Kidney glomerular epithelial cell (primary cell): ENCODE measurements around the gene SLC6A15.
A peak's percentile ranks its signal among the peaks of the same experiment; 100 is the strongest.

Source experiments
- DNase-seq: peaks from one replicate; lab custom pipeline; 2025; lab: John Stamatoyannopoulos, UW

The SLC6A15 gene

GRCh38 chr12:84874125-84874824, 38.3 kb downstream of the SLC6A15 start:
- DNase-seq: peak; percentile 77

GRCh38 chr12:84862186-84862585, 50.4 kb downstream of the SLC6A15 start:
- DNase-seq: no peak

- no peak for DNase-seq
Observed at GRCh38 chr12:84860718-84861117, 51.9 kb downstream of the SLC6A15 start.

GRCh38 chr12:84858796-84859195, 53.8 kb downstream of the SLC6A15 start:
- DNase-seq: no peak

- DNase-seq: no peak
Observed at GRCh38 chr12:84857525-84858208, 54.9 kb downstream of the SLC6A15 start.

- DNase-seq: no peak
Observed at GRCh38 chr12:84856156-84856900, 56.3 kb downstream of the SLC6A15 start.

GRCh38 chr12:84843593-84844144, 68.9 kb downstream of the SLC6A15 start:
- no peak for DNase-seq

- peak; percentile 53 for DNase-seq
Observed at GRCh38 chr12:84842406-84843013, 70.1 kb downstream of the SLC6A15 start.

GRCh38 chr12:84841591-84841990, 71.0 kb downstream of the SLC6A15 start:
- no peak for DNase-seq

GRCh38 chr12:84840356-84840755, 72.2 kb downstream of the SLC6A15 start:
- DNase-seq: no peak

GRCh38 chr12:84826925-84827324, 85.7 kb downstream of the SLC6A15 start:
- no peak for DNase-seq

GRCh38 chr12:84825149-84825548, 87.5 kb downstream of the SLC6A15 start:
- no peak for DNase-seq

- no peak for DNase-seq
Observed at GRCh38 chr12:84822525-84822924, 90.1 kb downstream of the SLC6A15 start.

GRCh38 chr12:84816916-84817695, 95.5 kb downstream of the SLC6A15 start:
- no peak for DNase-seq

- DNase-seq: no peak
Observed at GRCh38 chr12:84814664-84815245, 97.8 kb downstream of the SLC6A15 start.

GRCh38 chr12:84813780-84814663, 98.6 kb downstream of the SLC6A15 start:
- DNase-seq: no peak

- no peak for DNase-seq
Observed at GRCh38 chr12:84811291-84811690, 101.3 kb downstream of the SLC6A15 start.

GRCh38 chr12:84810611-84811010, 102.0 kb downstream of the SLC6A15 start:
- DNase-seq: no peak
